Thymus (tissue), 2 donors: ENCODE results near the gene EVI5L. TPM values are rescaled to one million over a fixed set of nuclear protein-coding genes. Genes with fewer than 3 reads are reported as not detected.

Source experiments
- polyA plus RNA-seq: library from polyadenylated mRNA; stranded (reverse); fragments of 200-250 nt; gene quantifications from one replicate; pipeline ENCODE4 v1.2.3, GENCODE V29; 2013
- total RNA-seq: library from RNA; stranded (reverse); fragments of 120-200 nt; gene quantifications from one replicate; pipeline ENCODE4 v1.2.4, GENCODE V29; 2013
- donor health status: healthy.

EVI5L gene
- total and polyA plus RNA-seq, 2 donors: 4.9 to 7.6 TPM

Other genes starting within 250 kb of the EVI5L start
- gene CAMSAP3, start 234.4 kb upstream of the EVI5L start, total RNA-seq: 1.3 TPM
- 2.5 TPM for gene CAMSAP3, start 234.4 kb upstream of the EVI5L start, polyA plus RNA-seq
- 29.2 TPM for gene XAB2, start 200.7 kb upstream of the EVI5L start, total RNA-seq
- gene XAB2, start 200.7 kb upstream of the EVI5L start, polyA plus RNA-seq: 60.6 TPM
- gene PET100, start 200.4 kb upstream of the EVI5L start, total RNA-seq: 143 TPM
- gene PET100, start 200.4 kb upstream of the EVI5L start, polyA plus RNA-seq: 216 TPM
- 1.9 TPM for gene PCP2, start 196.5 kb upstream of the EVI5L start, total RNA-seq
- 9.4 TPM for gene PCP2, start 196.5 kb upstream of the EVI5L start, polyA plus RNA-seq
- 45.3 TPM for gene STXBP2, start 193.1 kb upstream of the EVI5L start, total RNA-seq
- 140 TPM for gene STXBP2, start 193.1 kb upstream of the EVI5L start, polyA plus RNA-seq
- 9.5 TPM for gene RETN, start 161.2 kb upstream of the EVI5L start, total RNA-seq
- gene RETN, start 161.2 kb upstream of the EVI5L start, polyA plus RNA-seq: 33.1 TPM
- gene MCEMP1, start 153.1 kb upstream of the EVI5L start, total RNA-seq: 0.28 TPM
- gene MCEMP1, start 153.1 kb upstream of the EVI5L start, polyA plus RNA-seq: 1.6 TPM
- 108 TPM for gene TRAPPC5, start 149.4 kb upstream of the EVI5L start, total RNA-seq
- 59.5 TPM for gene TRAPPC5, start 149.4 kb upstream of the EVI5L start, polyA plus RNA-seq
- 3.1 TPM for gene FCER2, start 128.1 kb upstream of the EVI5L start, total RNA-seq
- gene FCER2, start 128.1 kb upstream of the EVI5L start, polyA plus RNA-seq: 14.4 TPM
- 0.52 TPM for gene CLEC4G, start 98.1 kb upstream of the EVI5L start, total RNA-seq
- 3.2 TPM for gene CLEC4G, start 98.1 kb upstream of the EVI5L start, polyA plus RNA-seq
- 3.4 TPM for gene CD209, start 82.7 kb upstream of the EVI5L start, total RNA-seq
- 8.5 TPM for gene CD209, start 82.7 kb upstream of the EVI5L start, polyA plus RNA-seq
- gene CLEC4M, start 67.0 kb upstream of the EVI5L start, total RNA-seq: 0.19 TPM
- 0.50 TPM for gene CLEC4M, start 67.0 kb upstream of the EVI5L start, polyA plus RNA-seq
- 0.09 TPM for gene PRR36, start 44.2 kb downstream of the EVI5L start, total RNA-seq
- gene PRR36, start 44.2 kb downstream of the EVI5L start, polyA plus RNA-seq: 0.16 TPM
- gene LRRC8E, start 58.3 kb downstream of the EVI5L start, total RNA-seq: 0.05 TPM
- 0.27 TPM for gene LRRC8E, start 58.3 kb downstream of the EVI5L start, polyA plus RNA-seq
- 8.0 TPM for gene MAP2K7, start 73.7 kb downstream of the EVI5L start, total RNA-seq
- 45.4 TPM for gene MAP2K7, start 73.7 kb downstream of the EVI5L start, polyA plus RNA-seq
- gene TGFBR3L, start 84.6 kb downstream of the EVI5L start, total RNA-seq: 0.19 TPM
- 0.05 TPM for gene TGFBR3L, start 84.6 kb downstream of the EVI5L start, polyA plus RNA-seq
- 6.4 TPM for gene SNAPC2, start 90.1 kb downstream of the EVI5L start, total RNA-seq
- 16.0 TPM for gene SNAPC2, start 90.1 kb downstream of the EVI5L start, polyA plus RNA-seq
- 0.33 TPM for gene CTXN1, start 95.9 kb downstream of the EVI5L start, total RNA-seq
- 0.82 TPM for gene CTXN1, start 95.9 kb downstream of the EVI5L start, polyA plus RNA-seq
- 28.1 TPM for gene TIMM44, start 113.4 kb downstream of the EVI5L start, total RNA-seq
- gene TIMM44, start 113.4 kb downstream of the EVI5L start, polyA plus RNA-seq: 41.8 TPM
- 45.6 TPM for gene ELAVL1, start 175.4 kb downstream of the EVI5L start, total RNA-seq
- gene ELAVL1, start 175.4 kb downstream of the EVI5L start, polyA plus RNA-seq: 20.8 TPM
- 287 TPM for gene CCL25, start 222.5 kb downstream of the EVI5L start, total RNA-seq
- 33.4 TPM for gene CCL25, start 222.5 kb downstream of the EVI5L start, polyA plus RNA-seq